HTR-8/SVneo (cell line): Measurements from ENCODE around the gene PRKCI.
"Not testable (repeated sequence)": the region's sequence is repeated elsewhere in the genome, so short reads cannot be mapped to it uniquely, and the experiment has no call there.

Experiments used
- DNase-seq: peaks from one replicate; pipeline ENCODE4 v3.0.0; 2011; ENCODE audit warnings: low spot score, mixed read lengths; ENCODE audit not compliant: insufficient read length
- FAIRE-seq: peaks from 2 replicates; lab custom pipeline; 2011; peaks lifted over from hg19 to GRCh38; lab: Jason Lieb, UNC

PRKCI gene

GRCh38 chr3:170277833-170278580 is 55.8 kb downstream of the PRKCI start:
- no peak for FAIRE-seq
- DNase-seq: no peak

GRCh38 chr3:170278627-170279026 is 56.4 kb downstream of the PRKCI start:
- DNase-seq: no peak
- no peak for FAIRE-seq

- DNase-seq (no peak), FAIRE-seq (no peak)
Observed at GRCh38 chr3:170290194-170290593, 68.0 kb downstream of the PRKCI start.

GRCh38 chr3:170295586-170295985 is 73.4 kb downstream of the PRKCI start:
- no peak for FAIRE-seq

DNA sequence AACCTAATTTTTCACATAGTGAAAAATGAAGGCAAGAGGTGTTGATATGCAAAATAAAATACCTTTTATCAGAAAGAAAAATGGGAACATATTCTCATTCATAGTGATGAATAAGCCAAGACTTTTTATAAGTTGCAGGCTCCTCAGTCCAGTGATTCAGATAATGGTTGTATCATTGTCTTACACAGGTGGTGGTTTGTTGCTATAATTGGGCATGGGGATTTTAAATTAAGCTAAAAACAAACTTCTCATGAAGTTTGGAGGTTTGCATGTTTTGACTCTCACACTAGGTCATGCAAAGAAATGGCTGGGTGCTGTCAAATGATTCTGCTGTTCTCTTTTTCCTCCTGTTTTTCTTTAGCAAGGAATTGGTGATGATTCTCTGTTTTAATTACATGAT is 74.5 kb downstream of the PRKCI start:
- FAIRE-seq (no peak), DNase-seq (no peak)

More at GRCh38 chr3:170295586-170295985, 73.4 kb downstream of the PRKCI start:
- DNase-seq: no peak

GRCh38 chr3:170301405-170301804 is 79.2 kb downstream of the PRKCI start:
- FAIRE-seq (no peak), DNase-seq (no peak)

GRCh38 chr3:170302008-170302407 is 79.8 kb downstream of the PRKCI start:
- FAIRE-seq (no peak), DNase-seq (no peak)

GRCh38 chr3:170306015-170306414 is 83.8 kb downstream of the PRKCI start:
- DNase-seq: no peak
- FAIRE-seq: no peak

- FAIRE-seq (no peak), DNase-seq (no peak)
Observed at GRCh38 chr3:170307671-170308405, 85.6 kb downstream of the PRKCI start.

GRCh38 chr3:170309046-170309445 is 86.8 kb downstream of the PRKCI start:
- FAIRE-seq: no peak
- no peak for DNase-seq

DNA sequence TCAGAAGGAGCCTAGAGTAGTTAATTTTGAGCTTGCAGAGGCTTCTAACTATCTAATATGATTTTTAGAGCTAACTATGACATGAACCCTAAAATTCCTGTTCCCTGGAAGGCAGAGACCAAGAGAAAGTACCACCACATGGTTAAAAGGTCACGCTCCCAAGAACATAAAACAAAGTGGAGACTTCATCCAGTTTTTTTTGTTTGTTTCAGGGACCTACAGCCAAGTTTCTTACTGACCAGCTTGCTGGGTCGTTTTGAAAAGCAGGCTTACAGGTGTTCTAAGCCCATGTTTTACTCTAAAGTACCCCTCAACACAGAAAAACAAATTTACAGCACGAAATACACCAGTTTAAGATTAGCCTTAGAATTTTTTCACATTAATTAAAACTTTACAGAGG is 95.7 kb downstream of the PRKCI start:
- FAIRE-seq (no peak), DNase-seq (no peak)

DNA sequence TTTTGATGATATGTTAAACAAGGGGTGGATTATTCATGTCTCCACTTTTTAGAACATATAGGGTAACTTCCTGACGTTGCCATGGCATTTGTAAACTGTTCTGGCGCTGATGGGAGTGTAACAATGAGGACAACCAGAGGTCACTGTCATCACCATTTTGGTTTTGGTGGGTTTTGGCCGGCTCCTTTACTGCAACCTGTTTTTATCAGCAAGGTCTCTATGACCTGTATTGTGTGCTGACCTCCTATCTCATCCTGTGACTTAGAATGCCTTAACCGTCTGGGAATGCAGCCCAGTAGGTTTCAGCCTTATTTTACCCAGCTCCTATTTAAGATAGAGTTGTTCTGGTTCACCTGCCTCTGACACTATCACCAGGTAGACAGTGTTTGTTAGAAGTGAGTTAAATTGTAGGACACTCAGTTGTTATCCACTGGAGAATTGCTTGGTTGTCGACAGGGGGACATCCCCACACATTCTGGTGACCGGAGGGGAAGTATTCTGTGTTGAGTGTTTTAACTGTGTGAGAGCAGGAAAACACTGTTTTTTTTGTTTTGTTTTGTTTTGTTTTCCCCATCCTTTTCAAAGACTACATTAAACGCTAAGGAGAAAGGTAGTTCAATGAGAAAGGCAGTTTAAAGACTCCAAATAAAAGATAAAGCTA is 98.4 kb downstream of the PRKCI start:
- DNase-seq: no peak
- no peak for FAIRE-seq

DNA sequence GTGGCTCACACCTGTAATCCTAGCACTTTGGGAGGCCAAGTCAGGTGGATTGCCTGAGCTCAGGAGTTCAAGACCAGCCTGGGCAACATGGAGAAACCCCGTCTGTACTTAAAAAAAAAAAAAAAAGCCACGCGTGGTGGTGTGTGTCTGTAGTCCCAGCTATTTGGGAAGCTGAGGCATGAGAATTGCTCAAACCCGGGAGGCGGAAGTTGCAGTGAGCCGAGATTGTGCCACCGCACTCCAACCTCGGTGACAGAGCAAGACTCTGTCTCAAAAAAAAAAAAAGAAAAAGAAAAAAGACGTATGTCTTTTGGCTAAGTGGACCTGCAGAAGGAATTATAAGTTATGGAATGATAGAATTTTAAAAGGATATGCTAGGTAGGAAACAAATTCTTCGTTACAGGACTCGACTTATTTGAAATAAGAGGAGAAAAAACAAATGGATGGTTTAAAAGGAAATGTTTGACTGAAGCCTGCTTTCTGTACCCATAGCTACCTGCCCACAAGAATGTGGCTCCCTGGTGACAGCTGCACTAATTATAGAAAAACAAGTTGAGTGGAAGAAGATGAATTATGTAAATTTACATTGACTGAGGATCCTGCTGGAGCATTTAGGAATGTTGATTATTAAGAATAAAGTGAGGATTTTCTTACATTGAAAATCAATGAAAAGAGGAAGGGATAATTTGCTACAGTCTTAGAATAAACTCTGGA is 99.3 kb downstream of the PRKCI start:
- FAIRE-seq (no peak), DNase-seq (no peak)

DNA sequence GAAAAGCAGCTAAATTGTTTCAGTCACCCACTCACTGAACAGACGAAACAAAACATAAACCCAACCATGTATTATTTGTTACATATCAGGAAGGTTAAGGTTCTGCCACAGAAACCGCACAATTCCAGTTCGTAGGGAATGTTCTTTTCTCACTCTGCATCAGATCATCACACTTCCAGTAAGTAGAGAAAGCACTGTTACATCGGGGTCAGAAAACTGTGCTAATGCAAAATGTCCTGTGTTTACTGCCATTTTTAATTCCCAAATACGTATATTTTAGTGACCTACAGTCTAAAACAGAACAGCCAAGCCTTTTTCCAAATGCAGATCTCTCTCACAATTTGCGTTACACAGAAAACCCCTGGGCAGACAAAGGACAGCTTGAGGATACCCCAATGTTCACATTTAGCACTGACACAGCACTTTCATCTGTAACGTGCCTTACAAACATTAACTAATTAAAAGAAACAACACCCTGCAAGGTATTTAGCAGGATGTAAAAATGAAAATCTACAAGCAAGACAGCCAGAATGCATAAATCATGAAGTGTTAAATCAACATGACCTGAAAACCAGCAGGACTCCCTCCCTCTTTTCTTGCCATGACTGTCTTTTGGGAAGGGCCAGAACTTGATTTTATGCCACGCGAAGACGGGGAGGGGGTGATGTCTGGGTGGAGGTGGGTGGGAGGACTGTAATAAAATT is 100.5 kb downstream of the PRKCI start:
- no peak for DNase-seq
- FAIRE-seq: no peak

DNA sequence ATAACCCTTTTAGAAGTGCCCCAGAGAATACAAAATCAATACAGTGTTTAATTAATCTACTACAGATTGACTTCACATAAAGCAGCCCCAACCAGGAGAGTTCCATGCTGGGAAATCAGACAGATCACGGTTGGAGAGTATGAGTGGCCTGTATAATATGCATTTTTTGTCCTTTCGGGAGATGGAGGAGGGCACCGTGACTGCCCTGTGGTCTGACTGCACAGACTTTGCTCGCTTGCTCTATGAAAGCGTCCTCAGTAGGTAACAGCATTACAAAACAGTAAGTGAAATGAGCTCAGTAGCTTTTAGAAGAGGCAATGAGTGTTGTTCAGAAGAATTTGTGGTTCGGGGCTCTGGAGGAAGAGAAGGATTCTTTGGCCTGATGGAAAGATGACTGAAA is 101.1 kb downstream of the PRKCI start:
- FAIRE-seq: no peak
- no peak for DNase-seq

DNA sequence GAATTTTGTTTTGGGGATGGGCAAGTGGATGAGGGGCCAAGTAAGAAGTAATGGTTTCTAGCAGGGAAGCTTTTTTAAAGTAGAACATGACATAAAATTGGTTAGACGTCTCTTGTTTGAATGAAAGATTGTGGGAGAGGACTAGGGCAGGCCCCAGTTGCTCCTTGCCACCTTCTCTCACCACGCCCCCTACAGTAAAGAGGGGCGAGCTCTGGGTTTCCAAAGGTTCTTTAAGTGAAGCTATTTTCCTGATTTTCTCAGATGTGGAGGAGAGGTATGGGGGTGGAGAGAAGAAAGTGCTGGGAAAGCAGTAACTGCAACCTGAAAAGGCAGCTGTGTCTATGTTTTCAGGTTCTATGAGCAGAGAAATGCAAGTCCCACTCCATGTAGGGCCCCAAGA is 102.7 kb downstream of the PRKCI start:
- FAIRE-seq: no peak
- no peak for DNase-seq

DNA sequence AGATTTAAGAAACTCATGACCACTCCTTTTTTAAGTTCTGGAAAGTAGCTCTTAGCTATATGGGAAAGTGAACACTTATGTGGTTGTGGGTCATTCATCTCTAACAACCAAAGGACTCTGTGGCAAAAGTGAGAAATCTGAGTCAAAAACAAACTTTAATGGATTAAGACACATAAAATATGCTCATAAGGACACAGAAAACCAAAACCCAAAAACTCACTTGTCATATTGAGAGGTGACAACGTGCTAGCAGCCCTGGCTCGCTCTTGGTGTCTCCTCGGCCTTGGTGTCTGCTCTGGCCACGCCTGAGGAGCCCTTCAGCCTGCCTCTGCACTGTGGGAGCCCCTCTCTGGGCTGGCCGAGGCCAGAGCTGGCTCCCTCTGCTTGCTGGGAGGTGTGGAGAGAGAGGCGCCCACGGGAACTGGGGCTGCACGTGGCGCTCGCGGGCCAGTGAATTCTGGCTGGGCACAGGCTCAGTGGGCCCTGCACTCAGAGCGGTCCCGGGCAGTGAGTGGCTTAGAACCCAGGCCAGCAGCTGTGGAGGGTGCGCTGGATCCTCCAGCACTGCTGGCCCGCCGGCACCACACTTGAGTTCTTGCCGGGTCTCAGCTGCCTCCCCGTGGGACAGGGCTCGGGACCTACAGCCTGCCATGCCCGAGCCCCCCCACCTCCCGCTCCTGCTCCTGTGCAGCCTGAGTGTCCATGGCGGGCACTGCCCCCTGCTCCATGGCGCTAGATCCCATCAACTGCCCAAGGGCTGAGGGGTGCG is 105.0 kb downstream of the PRKCI start:
- no peak for FAIRE-seq
- DNase-seq: no peak

GRCh38 chr3:170327868-170328548 is 105.8 kb downstream of the PRKCI start:
- not testable (repeated sequence) for FAIRE-seq, DNase-seq

GRCh38 chr3:170330366-170330765 is 108.1 kb downstream of the PRKCI start:
- DNase-seq (no peak), FAIRE-seq (no peak)
